Endothelial cell of umbilical vein (primary cell): ENCODE data around the gene TSPAN4.
A peak's percentile ranks its signal among the peaks of the same experiment; 100 is the strongest.

Experiments used
- EZH2 ChIP-seq: IDR thresholded peaks from 2 replicates; pipeline ENCODE4 v1.6.1; 2012; ENCODE audit warnings: borderline replicate concordance, low read depth, mild to moderate bottlenecking, moderate library complexity, low read length, inconsistent platforms; ENCODE audit not compliant: severe bottlenecking
- FOS ChIP-seq: IDR thresholded peaks from 2 replicates; pipeline ENCODE4 v1.6.1; 2011; ENCODE audit warnings: mild to moderate bottlenecking, low read length, moderate library complexity, borderline replicate concordance; ENCODE audit not compliant: insufficient read depth
- JUN ChIP-seq: IDR thresholded peaks from 2 replicates; pipeline ENCODE4 v1.6.1; 2011; ENCODE audit warnings: borderline replicate concordance, low read depth; ENCODE audit not compliant: insufficient read length, insufficient read depth
- POLR2A ChIP-seq: IDR thresholded peaks from 2 replicates; pipeline ENCODE4 v1.6.1; 2012; ENCODE audit warnings: low read depth, mild to moderate bottlenecking, control low read depth, low read length
- POLR2AphosphoS5 ChIP-seq: IDR thresholded peaks from 2 replicates; pipeline ENCODE4 v1.6.1; 2012; ENCODE audit warnings: low read depth, mild to moderate bottlenecking, control low read depth, low read length, moderate library complexity; ENCODE audit not compliant: insufficient read depth
- TF ChIP-seq, protein P1 (sequence below), 2 donors: IDR thresholded peaks; 1 replicate in 1 of 2; 2 replicates in 1 of 2; pipeline ENCODE4 v1.5.1; 2011; ENCODE audit warnings: low read length in 2 of 2, mild to moderate bottlenecking in 2 of 2, moderate library complexity in 2 of 2, control low read depth in 1 of 2, inconsistent platforms in 1 of 2, low read depth in 1 of 2; ENCODE audit not compliant: insufficient read depth in 1 of 2; ENCODE audit errors: extremely low read depth in 1 of 2
- TF ChIP-seq, protein P2 (sequence below): IDR thresholded peaks from 2 replicates; pipeline ENCODE4 v1.6.1; 2011; ENCODE audit not compliant: insufficient read depth, insufficient read length

DNA sequence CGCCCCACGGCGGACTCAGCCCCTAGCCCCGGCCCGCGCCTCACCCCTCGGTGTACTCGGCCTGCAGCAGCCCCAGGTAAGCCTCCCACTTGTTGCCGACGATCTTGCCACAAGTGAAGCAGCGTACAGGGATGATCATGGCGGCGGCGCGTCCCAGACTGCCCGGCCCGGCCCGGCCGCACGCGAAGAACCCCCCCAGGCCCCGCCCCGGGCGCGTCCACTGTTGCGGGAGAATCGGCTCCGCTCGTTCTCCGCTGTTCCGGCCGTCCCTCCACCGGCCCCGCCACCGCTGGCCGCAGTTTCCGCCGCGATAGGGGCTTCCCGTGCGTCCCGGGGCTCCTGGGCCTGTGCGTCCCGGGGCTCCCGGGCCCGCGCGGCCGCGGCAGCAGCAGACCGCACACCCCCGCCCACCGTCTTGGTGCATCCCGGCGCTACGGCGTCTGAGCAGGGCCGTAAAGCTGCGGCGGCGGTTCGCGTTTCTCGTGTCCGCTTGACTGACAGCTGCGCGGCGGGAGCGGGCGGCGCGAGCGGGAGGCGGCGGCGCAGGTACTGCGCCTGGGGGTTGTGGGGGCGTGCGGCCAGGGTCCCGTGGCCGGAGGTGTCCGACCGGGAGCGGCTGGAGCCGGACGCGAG, at the start of gene TSPAN4, which contains the start of gene POLR2L:
- TF ChIP-seq, protein P1, sequence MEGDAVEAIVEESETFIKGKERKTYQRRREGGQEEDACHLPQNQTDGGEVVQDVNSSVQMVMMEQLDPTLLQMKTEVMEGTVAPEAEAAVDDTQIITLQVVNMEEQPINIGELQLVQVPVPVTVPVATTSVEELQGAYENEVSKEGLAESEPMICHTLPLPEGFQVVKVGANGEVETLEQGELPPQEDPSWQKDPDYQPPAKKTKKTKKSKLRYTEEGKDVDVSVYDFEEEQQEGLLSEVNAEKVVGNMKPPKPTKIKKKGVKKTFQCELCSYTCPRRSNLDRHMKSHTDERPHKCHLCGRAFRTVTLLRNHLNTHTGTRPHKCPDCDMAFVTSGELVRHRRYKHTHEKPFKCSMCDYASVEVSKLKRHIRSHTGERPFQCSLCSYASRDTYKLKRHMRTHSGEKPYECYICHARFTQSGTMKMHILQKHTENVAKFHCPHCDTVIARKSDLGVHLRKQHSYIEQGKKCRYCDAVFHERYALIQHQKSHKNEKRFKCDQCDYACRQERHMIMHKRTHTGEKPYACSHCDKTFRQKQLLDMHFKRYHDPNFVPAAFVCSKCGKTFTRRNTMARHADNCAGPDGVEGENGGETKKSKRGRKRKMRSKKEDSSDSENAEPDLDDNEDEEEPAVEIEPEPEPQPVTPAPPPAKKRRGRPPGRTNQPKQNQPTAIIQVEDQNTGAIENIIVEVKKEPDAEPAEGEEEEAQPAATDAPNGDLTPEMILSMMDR (IDR thresholded peaks at IDR 0.05; ENCODE audit: extremely low read depth in 1 of 2, insufficient read depth in 1 of 2, low read depth in 1 of 2, low read length in 2 of 2) = no peak
- TF ChIP-seq EZH2 (no peak), FOS (no peak), POLR2AphosphoS5 (peak; percentile 99), POLR2A (peak; percentile 99), JUN (no peak)
- TF ChIP-seq, protein P2, sequence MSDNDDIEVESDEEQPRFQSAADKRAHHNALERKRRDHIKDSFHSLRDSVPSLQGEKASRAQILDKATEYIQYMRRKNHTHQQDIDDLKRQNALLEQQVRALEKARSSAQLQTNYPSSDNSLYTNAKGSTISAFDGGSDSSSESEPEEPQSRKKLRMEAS = peak; percentile 58
